RWPE1 (cell line): ENCODE data around the gene SMURF2.
A peak's percentile ranks its signal among the peaks of the same experiment; 100 is the strongest.
"Not testable (repeated sequence)": the region's sequence is repeated elsewhere in the genome, so short reads cannot be mapped to it uniquely, and the experiment has no call there.

ENCODE experiments used
- CTCF ChIA-PET: fragments of 350-600 bp; sonication (Branson Sonifier 250); formaldehyde crosslinking; extraction: SDS; loops from one replicate; lab custom pipeline; 2021; lab: Yijun Ruan, JAX
- POLR2A ChIA-PET: fragments of 400-600 bp; formaldehyde crosslinking; extraction: SDS; loops from one replicate; lab custom pipeline; 2020; ENCODE audit warnings: antibody characterized with exemption; ENCODE audit not compliant: low non-redundant PET; lab: Yijun Ruan, JAX
- DNase-seq: peaks from one replicate; pipeline ENCODE4 v3.0.0; 2012; ENCODE audit warnings: low spot score
- H3K27ac ChIP-seq: fragments of 450-650 bp; 2 replicates; pipeline ENCODE4 v1.5.1; 2017
- CTCF ChIP-seq: fragments of 450-650 bp; conservative IDR thresholded peaks from 2 replicates; pipeline ENCODE4 v1.5.1; 2017; ENCODE audit warnings: low read depth, mild to moderate bottlenecking

SMURF2 gene

GRCh38 chr17:64664299-64664981 is 2.3 kb upstream of the SMURF2 start:
- CTCF ChIA-PET, POLR2A ChIA-PET, DNase-seq: not testable (repeated sequence)
- H3K27ac ChIP-seq = peak overlapping the region; percentile 69

- POLR2A ChIA-PET, CTCF ChIA-PET, DNase-seq: not testable (repeated sequence)
- H3K27ac ChIP-seq = peak overlapping the region; percentile 39; the same call in 1 of the 2 replicates
Measured at GRCh38 chr17:64663836-64664235, 1.7 kb upstream of the SMURF2 start.

- TF ChIP-seq CTCF = no peak
- peak; percentile 64 for DNase-seq
- CTCF ChIA-PET = no interaction called here
- POLR2A ChIA-PET = interaction anchor here (0.6 to 1.4 kb wide), 2 partner anchors 7 to 57 kb away, joined by 3 to 4 read pairs; no protein-coding TSS in a partner anchor
- peak overlapping the region; percentile 93 for H3K27ac ChIP-seq
Measured at GRCh38 chr17:64662774-64663367, 764 bp upstream of the SMURF2 start.

- H3K27ac ChIP-seq = peak overlapping the region; percentile 93
- CTCF ChIA-PET = interaction anchor here (0.6 kb wide), 1 partner anchor 1307 kb away, joined by 3 read pairs; no protein-coding TSS in a partner anchor
- no peak for DNase-seq
- POLR2A ChIA-PET = interaction anchor here (0.6 to 1.4 kb wide), 2 partner anchors 9 to 58 kb away, joined by 3 to 4 read pairs; no protein-coding TSS in a partner anchor
- TF ChIP-seq CTCF = no peak
Measured at GRCh38 chr17:64661726-64661975, 456 bp downstream of the SMURF2 start.

- CTCF ChIA-PET = interaction anchor here (0.6 kb wide), 1 partner anchor 1308 kb away, joined by 3 read pairs; no protein-coding TSS in a partner anchor
- peak overlapping the region; percentile 93 for H3K27ac ChIP-seq
Measured at GRCh38 chr17:64660978-64661725, 955 bp downstream of the SMURF2 start.

GRCh38 chr17:64660195-64660977 is 1.7 kb downstream of the SMURF2 start:
- DNase-seq = peak; percentile 55
- POLR2A ChIA-PET, CTCF ChIA-PET: not testable (repeated sequence)
- H3K27ac ChIP-seq = peak overlapping the region; percentile 93

More at GRCh38 chr17:64660978-64661725, 955 bp downstream of the SMURF2 start:
- DNase-seq = not testable (repeated sequence)
- POLR2A ChIA-PET = interaction anchor here (0.6 to 1.4 kb wide), 2 partner anchors 9 to 57 kb away, joined by 3 to 4 read pairs; no protein-coding TSS in a partner anchor

GRCh38 chr17:64658931-64659330 is 3.2 kb downstream of the SMURF2 start:
- no peak for TF ChIP-seq CTCF
- CTCF ChIA-PET = no interaction called here
- H3K27ac ChIP-seq = no peak overlapping the region
- no peak for DNase-seq
- POLR2A ChIA-PET = no interaction called here

GRCh38 chr17:64657610-64658125 is 4.4 kb downstream of the SMURF2 start:
- CTCF ChIA-PET = no interaction called here
- POLR2A ChIA-PET = no interaction called here
- peak overlapping the region; percentile 57 for H3K27ac ChIP-seq
- no peak for TF ChIP-seq CTCF
- DNase-seq = no peak
